Left kidney (tissue), 8 donors: Measurements from ENCODE around the gene ARL5B. TPM values are rescaled to one million over a fixed set of nuclear protein-coding genes. Genes with fewer than 3 reads are reported as not detected.
"Not testable (repeated sequence)": the region's sequence is repeated elsewhere in the genome, so short reads cannot be mapped to it uniquely, and the experiment has no call there.

Experiments
- DNase-seq: peaks from one replicate; pipeline ENCODE4 v3.0.0-alpha.2; 2013
- long read RNA-seq, 8 donors: transcript quantifications; one replicate each; lab custom pipeline, GENCODE V29; 2026
- polyA plus RNA-seq: library from polyadenylated mRNA; unstranded; fragments of 120-200 nt; gene quantifications from one replicate; pipeline ENCODE4 v1.2.1, GENCODE V29; 2013; ENCODE audit not compliant: insufficient read length

ARL5B gene
- 50.1 TPM for polyA plus RNA-seq
- long read RNA-seq, donor 1, full-length matches to known transcripts: 13 of 18 reads
- long read RNA-seq, donor 1, partial matches to known transcripts: 5 of 18 reads
- long read RNA-seq, donor 1, other reads (novel, unspliced or antisense): 0 of 18 reads
- long read RNA-seq, donor 2, full-length matches to known transcripts: 11 of 11 reads
- long read RNA-seq, donor 2, partial matches to known transcripts: 0 of 11 reads
- long read RNA-seq, donor 2, other reads (novel, unspliced or antisense): 0 of 11 reads
- long read RNA-seq, donor 3, full-length matches to known transcripts: 13 of 13 reads
- long read RNA-seq, donor 3, partial matches to known transcripts: 0 of 13 reads
- long read RNA-seq, donor 3, other reads (novel, unspliced or antisense): 0 of 13 reads
- long read RNA-seq, donor 4: 0 reads
- long read RNA-seq, donor 5, full-length matches to known transcripts: 9 of 14 reads
- long read RNA-seq, donor 5, partial matches to known transcripts: 5 of 14 reads
- long read RNA-seq, donor 5, other reads (novel, unspliced or antisense): 0 of 14 reads
- long read RNA-seq, donor 6, full-length matches to known transcripts: 16 of 22 reads
- long read RNA-seq, donor 6, partial matches to known transcripts: 6 of 22 reads
- long read RNA-seq, donor 6, other reads (novel, unspliced or antisense): 0 of 22 reads
- long read RNA-seq, donor 7, full-length matches to known transcripts: 11 of 11 reads
- long read RNA-seq, donor 7, partial matches to known transcripts: 0 of 11 reads
- long read RNA-seq, donor 7, other reads (novel, unspliced or antisense): 0 of 11 reads
- long read RNA-seq, donor 8, full-length matches to known transcripts: 10 of 10 reads
- long read RNA-seq, donor 8, partial matches to known transcripts: 0 of 10 reads
- long read RNA-seq, donor 8, other reads (novel, unspliced or antisense): 0 of 10 reads

GRCh38 chr10:18659125-18659818, at the start of gene ARL5B:
Gene ARL5B, plus strand, starts transcription at chr10:18659431. Its CDS starts 207 bp downstream, at chr10:18659638.
- peak; percentile 96 for DNase-seq

GRCh38 chr10:18610517-18610916, 48.7 kb upstream of the ARL5B start:
- no peak for DNase-seq

DNA sequence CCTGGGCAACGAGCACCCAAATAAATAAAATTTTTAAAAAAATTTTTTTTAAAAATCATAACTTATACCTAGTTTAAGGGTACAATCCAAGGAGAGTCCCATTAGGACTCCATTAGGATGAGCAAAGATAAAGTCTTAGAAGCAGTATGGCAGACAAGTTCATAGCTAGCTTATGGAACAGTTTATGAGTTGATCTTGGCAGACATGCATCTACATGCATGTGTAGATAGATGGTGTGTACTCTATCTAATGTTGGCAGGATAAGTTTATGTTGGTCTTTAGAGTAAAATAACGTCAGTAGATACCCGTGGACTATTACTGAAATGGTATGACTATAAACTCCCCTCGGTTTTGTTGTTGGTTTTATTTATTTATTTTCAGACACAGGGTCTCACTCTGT, 48.1 kb upstream of the ARL5B start:
- DNase-seq: no peak

DNA sequence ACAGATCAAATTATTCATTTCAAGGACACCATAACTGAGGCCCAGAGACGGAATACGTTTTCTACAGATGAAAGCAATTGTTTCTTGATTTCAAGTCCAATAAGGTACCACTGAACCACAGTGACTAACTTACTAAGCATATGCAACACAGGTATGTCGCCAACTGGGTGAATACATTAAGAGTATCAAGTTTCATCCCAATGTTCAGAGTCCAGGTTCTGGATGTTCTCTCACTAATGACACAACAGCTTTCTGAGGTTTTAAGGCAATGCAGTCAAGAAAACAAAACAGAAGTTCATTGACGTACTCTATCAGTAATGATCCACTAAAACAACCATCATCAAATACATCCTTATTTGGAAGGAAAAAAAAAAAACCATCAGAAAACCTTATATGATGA, 43.6 kb upstream of the ARL5B start:
- DNase-seq: no peak

DNA sequence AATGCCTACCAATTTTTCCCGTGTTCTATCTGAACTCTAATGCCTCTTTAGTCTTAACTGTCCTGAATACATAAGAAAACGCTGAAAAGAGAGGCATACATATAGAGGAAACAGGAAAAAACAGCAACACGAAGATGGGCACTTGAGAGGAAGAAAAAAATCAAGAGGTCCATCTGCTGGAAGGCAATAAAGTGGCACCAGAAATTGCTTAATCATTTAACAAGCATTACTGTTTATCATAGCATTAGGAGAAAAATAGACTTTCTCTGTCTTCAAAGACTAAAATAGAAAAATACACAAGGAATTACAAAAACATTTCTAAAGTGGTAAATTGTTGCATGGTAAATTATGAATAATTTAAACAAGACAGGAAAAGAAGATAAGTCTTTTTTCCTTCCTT, 42.9 kb upstream of the ARL5B start:
- no peak for DNase-seq

GRCh38 chr10:18619016-18619415, 40.2 kb upstream of the ARL5B start:
- DNase-seq: no peak

- no peak for DNase-seq
Measured at GRCh38 chr10:18620856-18621255, 38.4 kb upstream of the ARL5B start.

- DNase-seq: not testable (repeated sequence)
Measured at GRCh38 chr10:18623671-18624070, 35.6 kb upstream of the ARL5B start.

DNA sequence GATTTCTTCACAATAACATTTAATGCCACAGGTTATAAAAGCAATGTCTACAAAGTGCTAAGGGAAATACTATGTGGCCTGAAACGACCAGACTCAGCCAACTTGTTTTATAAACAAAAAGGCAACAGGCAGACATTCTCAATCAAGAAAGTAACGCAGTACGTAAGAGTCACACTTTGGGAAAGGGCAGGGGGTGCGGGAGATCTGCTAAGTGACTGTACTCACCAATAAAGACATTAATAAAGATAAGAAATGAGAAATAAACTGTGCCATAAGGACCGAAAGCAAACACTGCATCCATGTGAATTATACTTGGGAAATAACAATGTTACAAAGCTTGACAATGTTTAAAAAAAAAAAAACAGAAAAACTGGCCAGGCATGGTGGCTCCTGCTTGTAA, 33.3 kb upstream of the ARL5B start:
- DNase-seq: no peak

GRCh38 chr10:18627452-18628018, 31.7 kb upstream of the ARL5B start:
- not testable (repeated sequence) for DNase-seq

DNA sequence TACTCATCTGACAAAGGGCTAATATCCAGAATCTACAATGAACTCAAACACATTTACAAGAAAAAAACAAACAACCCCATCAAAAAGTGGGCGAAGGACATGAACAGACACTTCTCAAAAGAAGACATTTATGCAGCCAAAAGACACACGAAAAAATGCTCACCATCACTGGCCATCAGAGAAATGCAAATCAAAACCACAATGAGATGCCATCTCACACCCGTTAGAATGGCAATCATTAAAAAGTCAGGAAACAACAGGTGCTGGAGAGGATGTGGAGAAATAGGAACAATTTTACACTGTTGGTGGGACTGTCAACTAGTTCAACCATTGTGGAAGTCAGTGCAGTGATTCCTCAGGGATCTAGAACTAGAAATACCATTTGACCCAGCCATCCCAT, 26.7 kb upstream of the ARL5B start:
- not testable (repeated sequence) for DNase-seq

- DNase-seq: no peak
Measured at GRCh38 chr10:18635995-18636394, 23.2 kb upstream of the ARL5B start.

GRCh38 chr10:18637400-18637799, 21.8 kb upstream of the ARL5B start:
- DNase-seq: not testable (repeated sequence)

- not testable (repeated sequence) for DNase-seq
Measured at GRCh38 chr10:18639719-18640118, 19.5 kb upstream of the ARL5B start.

GRCh38 chr10:18647151-18647550, 12.1 kb upstream of the ARL5B start:
- DNase-seq: no peak

- no peak for DNase-seq
Measured at GRCh38 chr10:18647945-18648344, 11.3 kb upstream of the ARL5B start.

DNA sequence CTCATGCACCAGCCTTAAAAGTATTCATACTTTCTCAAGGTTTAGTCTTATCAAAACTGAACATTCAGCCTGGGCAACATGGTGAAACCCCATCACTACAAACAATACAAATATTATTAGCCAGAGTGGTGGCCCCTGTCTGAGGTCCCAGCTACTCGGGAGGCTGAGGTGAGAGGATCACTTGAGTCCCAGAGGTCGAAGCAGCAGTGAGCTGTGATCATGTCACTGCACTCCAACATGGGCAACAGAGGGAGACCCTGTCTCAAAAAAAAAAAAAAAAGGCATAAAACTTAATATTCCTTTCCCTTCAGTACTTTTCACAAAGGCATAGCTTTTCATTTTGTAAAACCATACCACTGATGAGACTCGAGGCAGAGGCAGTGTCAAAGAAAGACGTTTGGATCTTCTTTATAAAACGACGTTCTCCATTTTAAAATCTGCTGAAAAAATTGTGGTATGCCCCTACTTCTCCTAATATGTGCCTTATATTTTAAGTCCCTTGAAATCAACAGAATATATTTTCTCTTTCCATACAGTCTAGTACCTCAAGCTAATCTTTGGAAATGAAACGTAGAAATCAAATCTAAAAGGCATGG, 9.8 kb upstream of the ARL5B start:
- DNase-seq: no peak

DNA sequence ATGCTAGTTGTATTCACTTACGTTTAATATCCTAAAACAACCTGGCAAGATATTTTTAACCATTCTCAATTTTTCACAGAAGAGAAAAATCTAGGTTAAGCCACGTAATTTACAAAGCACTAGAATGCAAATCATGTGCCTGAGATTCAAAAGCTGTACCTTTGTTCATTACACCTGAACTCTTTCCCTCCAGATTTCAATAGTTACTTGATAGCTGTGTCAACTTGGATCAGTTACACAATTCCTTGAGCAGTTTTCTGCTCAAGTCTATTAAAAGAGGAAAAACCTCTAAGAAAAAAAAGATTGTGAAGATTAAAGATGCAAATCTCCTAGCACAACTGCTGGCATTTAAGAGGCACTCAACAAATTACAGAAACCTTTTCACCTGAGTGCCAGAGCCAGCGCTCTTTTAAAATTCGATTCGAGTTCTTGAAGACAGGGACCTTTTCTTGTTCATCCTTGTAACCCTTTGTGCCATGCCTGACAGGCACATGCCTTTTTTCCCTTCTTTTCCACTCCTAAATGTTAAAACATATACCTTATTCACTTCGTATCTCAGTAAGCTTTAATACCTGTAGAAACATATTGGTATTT, 8.7 kb upstream of the ARL5B start:
- DNase-seq: no peak

GRCh38 chr10:18651324-18652007, 7.8 kb upstream of the ARL5B start, which contains the start of gene NSUN6:
Gene NSUN6, minus strand, starts transcription at chr10:18651587. Its CDS starts 384 bp downstream, at chr10:18651203.
- peak; percentile 88 for DNase-seq

DNA sequence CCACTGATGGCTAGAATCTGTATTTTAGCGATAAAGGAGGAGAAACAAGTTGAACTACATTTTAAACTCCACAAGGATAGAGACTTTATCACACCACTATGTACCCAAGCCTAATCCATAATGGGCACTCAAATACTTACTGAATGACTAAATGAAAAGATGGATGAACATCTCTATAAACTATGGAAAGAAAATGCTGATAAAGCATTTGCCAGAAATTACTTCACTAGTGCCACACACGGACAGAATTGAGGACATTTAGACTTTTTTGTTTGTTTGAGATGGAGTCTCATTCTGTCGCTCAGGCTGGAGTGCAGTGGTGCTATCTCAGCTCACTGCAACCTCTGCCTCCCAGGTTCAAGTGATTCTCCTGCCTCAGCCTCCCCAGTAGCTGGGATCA, 6.1 kb upstream of the ARL5B start:
- DNase-seq: no peak
